NT2/D1 (cell line): ENCODE measurements around the gene RBM12.

ENCODE experiments used
- DNase-seq: peaks from one replicate; pipeline ENCODE4 v3.0.0-alpha.2; 2011; ENCODE audit warnings: low read depth, low spot score
- H3K27me3 ChIP-seq: 2 replicates; pipeline ENCODE4 v1.6.0; 2011; ENCODE audit warnings: mild to moderate bottlenecking; ENCODE audit not compliant: insufficient read length, insufficient read depth
- H3K36me3 ChIP-seq: 2 replicates; pipeline ENCODE4 v1.6.1; 2011; ENCODE audit warnings: mild to moderate bottlenecking, low read length, mixed read lengths; ENCODE audit not compliant: insufficient read depth, insufficient read length
- H3K4me1 ChIP-seq: 2 replicates; pipeline ENCODE4 v1.5.1; 2011; ENCODE audit not compliant: insufficient read depth, insufficient read length
- H3K4me3 ChIP-seq: 2 replicates; pipeline ENCODE4 v1.5.1; 2011; ENCODE audit warnings: low read depth; ENCODE audit not compliant: insufficient read length
- H3K9ac ChIP-seq: 2 replicates; pipeline ENCODE4 v1.6.0; 2011; ENCODE audit warnings: low read depth; ENCODE audit not compliant: insufficient read length
- H3K9me3 ChIP-seq: 2 replicates; pipeline ENCODE4 v1.5.1; 2011; ENCODE audit warnings: mild to moderate bottlenecking, low read length; ENCODE audit not compliant: insufficient read depth
- SUZ12 ChIP-seq: IDR thresholded peaks from 2 replicates; pipeline ENCODE4 v1.6.1; 2011; ENCODE audit not compliant: insufficient read length, insufficient read depth; ENCODE audit errors: extremely low read depth
- YY1 ChIP-seq: IDR thresholded peaks from 2 replicates; pipeline ENCODE4 v1.6.1; 2011; ENCODE audit not compliant: insufficient read length, insufficient read depth
- ZNF274 ChIP-seq: IDR thresholded peaks from 2 replicates; pipeline ENCODE4 v1.6.1; 2011; ENCODE audit warnings: mild to moderate bottlenecking, low read depth, low read length

Gene RBM12

DNA sequence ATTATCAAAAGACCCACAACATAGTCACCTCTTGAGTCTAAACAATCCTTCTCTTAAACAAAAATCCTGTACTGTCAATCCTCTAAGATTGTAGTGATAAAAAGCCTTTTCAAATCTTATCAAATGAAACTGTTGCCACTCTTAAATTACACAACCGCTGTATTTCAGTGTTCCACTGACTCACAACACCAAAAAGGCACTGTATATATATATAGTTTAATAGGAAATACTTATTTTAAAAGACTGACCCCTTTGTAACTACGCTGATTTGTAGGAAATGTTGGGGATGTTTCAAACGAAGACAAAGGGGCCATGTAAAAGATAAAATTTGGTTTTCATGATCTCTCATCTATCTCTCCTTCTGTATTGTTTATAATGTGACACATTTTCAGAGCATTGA is 14.1 kb downstream of the RBM12 start:
- Histone ChIP-seq H3K9me3 (no peaks in the 10 kb centered on the region), H3K4me1 (peaks cover 2% of the 10 kb centered on the region), H3K9ac (no peak overlapping the region), H3K27me3 (no peaks in the 10 kb centered on the region), H3K4me3 (no peak overlapping the region), H3K36me3 (peaks cover 51% of the 10 kb centered on the region)
- DNase-seq, result no peak
- no peak for TF ChIP-seq SUZ12
- no peak for TF ChIP-seq ZNF274
- TF ChIP-seq YY1, result no peak

DNA sequence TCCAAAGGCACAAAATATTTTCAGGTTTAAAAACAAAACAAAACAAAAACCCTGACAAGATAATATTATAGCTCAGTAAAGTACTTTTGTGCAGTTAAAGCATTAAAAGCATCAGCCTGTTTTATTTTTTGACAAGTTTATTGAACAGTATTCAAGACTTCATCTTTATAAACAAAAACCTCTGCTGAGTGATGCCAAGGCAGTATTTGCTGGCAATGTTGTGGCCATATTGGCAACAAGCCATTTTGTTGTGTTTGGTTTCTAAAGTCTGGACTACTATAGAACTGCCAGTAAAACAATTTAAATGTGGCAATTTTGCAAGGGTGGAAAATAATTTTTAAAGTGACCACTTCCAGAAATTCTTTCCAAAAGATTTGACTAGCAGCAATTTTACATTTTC is 15.9 kb downstream of the RBM12 start:
- Histone ChIP-seq H3K9me3 (no peaks in the 10 kb centered on the region), H3K4me1 (peaks cover 2% of the 10 kb centered on the region), H3K9ac (no peak overlapping the region), H3K4me3 (no peak overlapping the region), H3K27me3 (no peaks in the 10 kb centered on the region), H3K36me3 (peaks cover 33% of the 10 kb centered on the region)
- TF ChIP-seq YY1, result no peak
- no peak for TF ChIP-seq ZNF274
- no peak for DNase-seq

DNA sequence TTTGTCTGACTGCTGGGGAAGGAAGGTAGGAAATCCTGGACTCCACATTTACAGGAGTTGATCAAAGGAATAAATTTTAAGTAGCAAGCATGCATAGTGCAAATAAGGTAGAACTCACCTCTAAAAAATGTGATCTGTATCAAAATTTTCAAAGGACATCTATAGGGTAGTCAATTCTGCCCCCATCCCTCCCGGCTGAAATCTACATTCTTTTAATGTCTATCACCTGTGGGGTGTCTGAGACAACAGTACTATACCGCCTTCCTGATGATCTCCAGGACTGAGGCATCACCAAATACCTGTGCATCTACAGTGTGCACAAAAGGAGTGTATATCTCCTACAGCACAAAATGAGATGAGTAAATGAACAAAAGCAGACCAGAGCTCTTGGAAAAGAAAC is 19.9 kb downstream of the RBM12 start:
- no peaks in the 10 kb centered on the region for H3K9me3 ChIP-seq
- DNase-seq, result no peak
- no peak overlapping the region for H3K9ac ChIP-seq
- H3K27me3 ChIP-seq, result no peaks in the 10 kb centered on the region
- peaks cover 2% of the 10 kb centered on the region for H3K36me3 ChIP-seq
- no peak overlapping the region for H3K4me3 ChIP-seq
- no peaks in the 10 kb centered on the region for H3K4me1 ChIP-seq
- TF ChIP-seq ZNF274 (no peak), SUZ12 (no peak), YY1 (no peak)

DNA sequence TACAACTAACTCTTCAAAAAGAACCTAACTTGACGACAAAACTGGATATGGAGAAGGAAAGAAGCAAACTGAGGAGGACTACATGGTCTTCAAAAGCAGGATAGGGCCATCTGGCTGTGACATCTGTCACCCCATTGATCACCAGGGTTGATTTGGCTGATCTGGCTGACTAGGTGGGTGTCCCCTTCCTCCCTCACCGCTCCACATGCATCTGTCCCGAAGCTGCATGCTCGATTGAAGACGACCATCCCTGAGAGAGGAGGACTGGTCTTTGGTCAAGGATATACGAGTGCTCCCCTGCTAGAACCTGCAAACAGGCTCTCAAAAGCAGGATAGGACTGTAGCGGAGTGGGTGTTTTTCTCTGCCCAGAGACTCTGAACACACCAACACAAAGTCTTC is 21.7 kb downstream of the RBM12 start:
- no peak overlapping the region for H3K4me3 ChIP-seq
- DNase-seq, result no peak
- no peak overlapping the region for H3K9ac ChIP-seq
- H3K36me3 ChIP-seq, result no peaks in the 10 kb centered on the region
- no peak for TF ChIP-seq ZNF274
- TF ChIP-seq SUZ12, result no peak
- TF ChIP-seq YY1, result no peak
- H3K27me3 ChIP-seq, result no peaks in the 10 kb centered on the region
- H3K4me1 ChIP-seq, result peaks cover 3% of the 10 kb centered on the region
- no peaks in the 10 kb centered on the region for H3K9me3 ChIP-seq

GRCh38 chr20:35641743-35642142 is 23.0 kb downstream of the RBM12 start:
- peaks cover 6% of the 10 kb centered on the region for H3K4me1 ChIP-seq
- no peaks in the 10 kb centered on the region for H3K36me3 ChIP-seq
- no peak for TF ChIP-seq ZNF274
- no peak for TF ChIP-seq YY1
- TF ChIP-seq SUZ12, result no peak
- no peaks in the 10 kb centered on the region for H3K9me3 ChIP-seq
- no peaks in the 10 kb centered on the region for H3K27me3 ChIP-seq
- H3K4me3 ChIP-seq, result no peak overlapping the region
- no peak for DNase-seq
- no peak overlapping the region for H3K9ac ChIP-seq

DNA sequence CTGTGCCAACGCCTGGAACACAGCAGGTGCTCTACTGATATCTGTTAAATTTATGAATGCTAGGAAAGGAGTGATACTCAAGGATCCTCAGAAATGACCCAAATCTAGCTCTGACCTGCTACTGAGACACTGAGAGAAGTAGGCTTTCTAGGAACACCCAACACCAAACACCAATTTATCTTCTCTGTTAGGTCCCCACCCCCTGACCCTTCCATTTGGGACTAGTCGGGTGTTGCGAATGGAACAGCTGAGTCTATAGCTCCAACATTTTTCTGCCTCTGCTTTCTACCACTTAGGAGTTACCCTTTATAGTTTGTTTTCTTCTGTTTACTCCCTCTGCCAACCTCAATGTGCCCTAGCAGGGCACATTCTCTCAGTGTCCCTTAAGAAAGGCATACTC is 24.0 kb downstream of the RBM12 start:
- peaks cover 6% of the 10 kb centered on the region for H3K4me1 ChIP-seq
- no peaks in the 10 kb centered on the region for H3K27me3 ChIP-seq
- no peaks in the 10 kb centered on the region for H3K36me3 ChIP-seq
- TF ChIP-seq SUZ12 (no peak), YY1 (no peak), ZNF274 (no peak)
- H3K9me3 ChIP-seq, result no peaks in the 10 kb centered on the region
- no peak overlapping the region for H3K4me3 ChIP-seq
- no peak overlapping the region for H3K9ac ChIP-seq
- no peak for DNase-seq

DNA sequence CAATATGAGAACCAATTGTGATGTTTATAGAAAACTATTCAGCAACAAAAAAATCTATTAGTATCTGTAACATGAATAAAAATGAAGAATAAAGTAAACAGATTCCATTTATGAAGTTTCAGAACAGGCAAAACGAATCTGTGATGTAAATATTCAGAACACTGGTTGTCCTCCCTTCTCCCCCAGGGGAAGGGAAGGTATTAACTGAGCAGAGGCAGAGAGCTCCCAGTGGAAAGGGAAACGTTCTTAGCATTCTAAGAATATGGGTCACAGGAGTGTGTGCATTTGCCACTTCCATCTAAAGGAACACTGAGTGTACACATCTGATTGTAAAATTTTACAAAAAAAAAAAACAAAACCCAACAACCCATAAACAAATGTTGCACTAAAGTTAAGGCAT is 25.9 kb downstream of the RBM12 start:
- TF ChIP-seq ZNF274 (no peak), SUZ12 (no peak), YY1 (no peak)
- Histone ChIP-seq H3K27me3 (no peaks in the 10 kb centered on the region), H3K9ac (no peak overlapping the region), H3K9me3 (no peaks in the 10 kb centered on the region), H3K36me3 (no peaks in the 10 kb centered on the region), H3K4me1 (peaks cover 6% of the 10 kb centered on the region), H3K4me3 (no peak overlapping the region)
- DNase-seq, result no peak

DNA sequence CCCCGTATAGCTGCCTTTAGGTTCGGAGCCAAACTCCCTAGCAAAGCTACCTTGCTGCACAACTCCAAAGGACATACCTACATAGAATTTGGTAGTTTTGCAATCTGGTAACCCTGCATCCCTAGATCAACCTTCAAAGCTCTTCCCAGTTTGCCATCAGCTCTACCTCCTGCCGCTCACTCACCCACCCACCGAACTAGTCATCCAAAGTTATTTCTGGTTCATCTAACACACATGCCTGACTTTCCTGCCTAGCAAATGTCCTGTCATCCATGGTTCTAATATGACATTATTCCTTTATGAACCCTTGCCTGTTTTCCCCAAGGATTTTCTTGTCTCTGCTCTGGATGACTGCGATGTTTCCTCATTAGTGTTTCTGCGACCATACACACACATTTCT is 27.4 kb downstream of the RBM12 start:
- Histone ChIP-seq H3K9me3 (no peaks in the 10 kb centered on the region), H3K27me3 (no peaks in the 10 kb centered on the region), H3K9ac (no peak overlapping the region), H3K36me3 (peaks cover 12% of the 10 kb centered on the region), H3K4me1 (peaks cover 6% of the 10 kb centered on the region), H3K4me3 (no peak overlapping the region)
- no peak for DNase-seq
- TF ChIP-seq SUZ12 (no peak), ZNF274 (no peak), YY1 (no peak)
